DMS153 (cell line): ENCODE data around the gene CRB3.
A peak's percentile ranks its signal among the peaks of the same experiment; 100 is the strongest.
"Not testable (repeated sequence)": the region's sequence is repeated elsewhere in the genome, so short reads cannot be mapped to it uniquely, and the experiment has no call there.

ENCODE experiments used
- DNase-seq: peaks from one replicate; lab custom pipeline; 2025; lab: John Stamatoyannopoulos, UW

Gene CRB3

GRCh38 chr19:6491802-6492592 lies 27.9 kb downstream of the CRB3 start:
- no peak for DNase-seq

DNA sequence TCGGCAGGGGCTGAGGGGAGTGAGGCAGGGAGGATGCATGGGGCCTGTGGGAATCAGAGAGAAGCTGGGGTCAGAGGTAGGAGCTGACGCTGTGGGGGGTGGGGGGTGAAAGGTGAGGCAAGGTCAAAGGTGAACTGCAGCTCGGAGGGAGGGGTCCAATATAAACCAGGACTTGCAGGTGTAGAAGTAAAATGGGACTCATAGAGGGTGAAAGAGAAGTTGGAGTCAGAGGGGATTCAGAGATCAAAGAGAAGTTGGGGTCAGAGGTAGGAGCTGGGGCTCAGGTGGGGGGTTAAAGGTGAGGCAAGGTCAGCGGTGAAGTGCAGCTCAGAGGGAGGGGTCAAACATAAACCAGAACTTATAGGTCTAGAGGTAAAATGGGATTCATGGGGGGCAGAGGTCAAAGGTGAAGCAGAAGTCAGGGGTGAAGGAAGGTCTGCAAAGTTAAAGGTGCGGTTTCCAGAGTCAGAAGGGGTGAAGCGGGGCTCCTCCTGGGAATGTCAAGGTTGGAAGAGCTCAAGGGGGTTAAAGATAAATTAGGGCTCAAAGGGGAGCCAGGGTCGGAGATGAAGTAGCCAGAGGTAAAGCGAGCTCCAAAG lies 30.5 kb downstream of the CRB3 start:
- no peak for DNase-seq

DNA sequence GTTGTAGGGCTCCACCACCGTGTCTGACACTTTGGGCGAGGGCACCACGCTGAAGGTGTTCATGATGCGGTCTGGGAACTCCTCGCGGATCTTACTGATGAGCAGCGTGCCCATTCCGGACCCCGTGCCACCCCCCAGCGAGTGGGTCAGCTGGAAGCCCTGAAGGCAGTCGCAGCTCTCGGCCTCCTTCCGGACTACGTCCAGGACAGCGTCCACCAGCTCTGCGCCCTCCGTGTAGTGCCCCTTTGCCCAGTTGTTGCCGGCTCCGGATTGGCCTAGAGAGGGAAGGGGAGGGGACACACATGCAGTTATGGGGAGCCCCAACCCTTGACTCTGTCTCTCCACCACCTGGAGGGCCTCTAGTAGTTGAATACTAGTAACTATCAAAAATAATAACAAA lies 31.9 kb downstream of the CRB3 start:
- no peak for DNase-seq

- DNase-seq, result no peak
Measured at GRCh38 chr19:6498294-6499036, 34.4 kb downstream of the CRB3 start.

GRCh38 chr19:6499052-6499790 lies 35.1 kb downstream of the CRB3 start:
- DNase-seq, result no peak

GRCh38 chr19:6500837-6501739 lies 37.0 kb downstream of the CRB3 start:
- no peak for DNase-seq

DNA sequence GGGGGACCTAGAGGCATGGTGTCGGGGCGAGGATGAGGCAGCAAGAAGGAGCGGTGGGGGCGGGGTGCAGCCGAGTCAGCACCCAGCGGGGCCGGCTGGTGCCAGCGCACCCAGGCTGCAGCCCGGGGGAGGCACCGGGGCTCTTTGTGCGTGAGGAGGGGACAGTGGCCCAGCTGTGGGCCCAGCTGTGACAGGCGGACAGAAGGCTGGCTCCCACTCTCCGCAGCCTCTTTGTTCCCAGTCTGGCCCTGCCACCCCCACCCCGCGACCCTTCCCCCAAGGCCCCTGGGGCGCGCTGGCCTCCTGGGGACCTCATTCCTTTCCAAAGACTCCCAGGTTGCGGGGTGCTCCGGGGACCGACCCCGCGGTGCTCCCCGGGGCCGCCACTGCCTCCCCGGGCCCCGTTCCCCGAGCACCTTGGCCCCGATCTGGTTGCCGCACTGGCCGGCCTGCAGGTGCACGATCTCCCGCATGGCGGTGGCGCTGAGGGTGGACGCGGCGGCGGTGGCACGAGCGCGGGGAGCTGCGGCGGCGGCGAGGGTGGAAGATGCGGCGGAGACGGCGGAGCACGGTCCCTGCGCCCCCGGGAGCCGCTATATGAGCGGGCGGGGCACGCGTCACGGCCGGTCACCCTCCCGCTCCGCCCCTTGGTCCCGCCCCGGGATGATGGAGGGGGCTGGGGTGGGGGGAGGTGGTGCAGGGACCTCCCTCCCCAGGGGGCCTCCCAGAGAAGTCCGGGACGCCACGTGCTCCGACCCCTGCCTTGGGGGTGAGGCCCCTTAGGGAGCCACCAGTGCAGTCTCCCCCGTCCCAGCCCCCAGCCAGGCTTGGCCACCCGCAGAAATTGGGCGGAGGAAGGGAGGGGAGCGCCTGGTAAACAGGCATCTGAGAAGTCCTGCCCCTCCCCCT lies 37.9 kb downstream of the CRB3 start, which contains the start of gene TUBB4A:
Gene TUBB4A (minus strand): TSS at position 570 of the 909 bp plus-strand sequence. CDS start 97 bp downstream, at position 473.
- no peak for DNase-seq

GRCh38 chr19:6503407-6504201 lies 39.5 kb downstream of the CRB3 start:
- no peak for DNase-seq

DNA sequence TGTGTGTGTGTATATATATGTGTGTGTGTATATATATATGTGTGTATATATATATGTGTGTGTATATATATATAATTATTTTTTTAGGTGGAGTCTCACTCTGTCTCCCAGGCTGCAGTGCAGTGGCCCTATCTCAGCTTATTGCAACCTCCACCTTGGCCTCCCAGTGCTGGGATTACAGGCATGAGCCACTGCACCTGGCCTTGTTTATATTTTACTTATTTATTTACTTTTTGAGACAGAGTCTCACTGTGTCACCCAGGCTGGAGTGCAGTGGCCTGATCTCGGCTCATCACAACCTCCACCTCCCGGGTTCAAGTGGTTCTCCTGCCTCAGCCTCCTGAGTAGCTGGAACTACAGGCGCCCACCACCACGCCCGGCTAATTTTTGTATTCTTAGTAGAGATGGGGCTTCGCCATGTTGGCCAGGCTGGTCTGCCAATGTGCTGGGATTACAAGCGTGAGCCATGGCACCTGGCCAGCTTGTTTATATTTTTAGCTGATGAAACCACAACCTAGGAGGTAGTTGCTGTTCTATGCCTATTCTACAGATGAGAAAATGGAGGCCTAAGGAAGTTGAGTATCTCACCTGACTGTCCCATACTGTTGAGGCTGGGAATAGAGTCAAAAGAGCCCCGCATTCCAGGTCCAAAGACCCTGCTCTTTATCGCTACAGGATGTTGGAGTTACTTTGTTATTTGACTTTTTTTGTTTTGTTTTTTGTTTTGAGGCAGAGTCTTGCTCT lies 44.1 kb downstream of the CRB3 start:
- not testable (repeated sequence) for DNase-seq

- DNase-seq, result no peak
Measured at GRCh38 chr19:6509118-6509971, 45.3 kb downstream of the CRB3 start.

GRCh38 chr19:6510618-6511017 lies 46.5 kb downstream of the CRB3 start:
- DNase-seq, result no peak

DNA sequence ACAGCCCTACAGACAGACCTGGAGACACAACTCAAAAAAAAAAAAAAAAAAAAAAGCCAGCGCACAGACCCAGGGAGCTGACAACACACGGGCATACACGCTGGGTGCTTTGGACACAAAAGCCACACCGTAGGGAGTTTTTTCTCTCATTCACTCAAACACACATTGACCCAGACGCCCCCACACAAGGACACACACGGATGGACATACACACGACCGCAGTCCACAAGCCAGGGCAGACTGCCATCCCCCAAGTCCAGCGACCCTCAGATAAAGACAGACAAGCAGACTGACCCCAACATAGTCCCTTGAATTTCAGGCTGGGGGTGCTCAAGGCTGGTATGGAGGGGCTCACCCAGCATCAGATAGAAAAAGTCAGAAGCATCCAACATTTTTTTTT lies 50.0 kb downstream of the CRB3 start:
- DNase-seq, result no peak

GRCh38 chr19:6514926-6515544 lies 51.0 kb downstream of the CRB3 start:
- no peak for DNase-seq

- peak; percentile 95 for DNase-seq
Measured at GRCh38 chr19:6516018-6516658, 52.1 kb downstream of the CRB3 start.
